ENCODE results near the gene PGM1. TPM values are rescaled to one million over a fixed set of nuclear protein-coding genes. Genes with fewer than 3 reads are reported as not detected.

Gene PGM1
- total RNA-seq, 1 experiment from 2014 or later: 111 TPM

GRCh38 chr1:63669151-63669961 is 76.1 kb downstream of the PGM1 start:
- no peak for ATAC-seq
- CTCF ChIA-PET: interaction anchor here (1.1 to 2.1 kb wide), 4 partner anchors 23 to 495 kb away, joined by 3 to 5 read pairs (median 4); no protein-coding TSS in a partner anchor
- Mint-ChIP-seq H3K4me1 (peaks cover 9% of the 10 kb centered on the region), H3K27me3 (ENCODE audit: low read depth) (0 out of 2 replicates have a peak, but pooled peaks cover 3% of the 10 kb centered on the region), H3K27ac (no peak overlapping the region), H3K4me3 (no peak overlapping the region), H3K36me3 (peaks cover 14% of the 10 kb centered on the region), H3K9me3 (peaks cover 17% of the 10 kb centered on the region)
- no peak for DNase-seq (ENCODE audit: low spot score)
- TF ChIP-seq FOXJ3 (CRISPR knock-in tag; IDR thresholded peaks at IDR 0.05; ENCODE audit: borderline replicate concordance) (no peak), ETV6 (CRISPR knock-in tag; IDR thresholded peaks at IDR 0.05) (no peak), ZNF138 (CRISPR knock-in tag; conservative IDR thresholded peaks at IDR 0.05) (no peak), SMAD4 (CRISPR knock-in tag; IDR thresholded peaks at IDR 0.05) (no peak), NFATC4 (CRISPR knock-in tag; IDR thresholded peaks at IDR 0.05) (no peak), PREB (CRISPR knock-in tag; IDR thresholded peaks at IDR 0.05; ENCODE audit: borderline replicate concordance) (no peak), FOXP1 (CRISPR knock-in tag; IDR thresholded peaks at IDR 0.05; ENCODE audit: borderline replicate concordance) (no peak), HMGA2 (CRISPR knock-in tag; IDR thresholded peaks at IDR 0.05) (no peak), SMAD3 (CRISPR knock-in tag; IDR thresholded peaks at IDR 0.05; ENCODE audit: borderline replicate concordance) (no peak)
- TF ChIP-seq, protein P1, sequence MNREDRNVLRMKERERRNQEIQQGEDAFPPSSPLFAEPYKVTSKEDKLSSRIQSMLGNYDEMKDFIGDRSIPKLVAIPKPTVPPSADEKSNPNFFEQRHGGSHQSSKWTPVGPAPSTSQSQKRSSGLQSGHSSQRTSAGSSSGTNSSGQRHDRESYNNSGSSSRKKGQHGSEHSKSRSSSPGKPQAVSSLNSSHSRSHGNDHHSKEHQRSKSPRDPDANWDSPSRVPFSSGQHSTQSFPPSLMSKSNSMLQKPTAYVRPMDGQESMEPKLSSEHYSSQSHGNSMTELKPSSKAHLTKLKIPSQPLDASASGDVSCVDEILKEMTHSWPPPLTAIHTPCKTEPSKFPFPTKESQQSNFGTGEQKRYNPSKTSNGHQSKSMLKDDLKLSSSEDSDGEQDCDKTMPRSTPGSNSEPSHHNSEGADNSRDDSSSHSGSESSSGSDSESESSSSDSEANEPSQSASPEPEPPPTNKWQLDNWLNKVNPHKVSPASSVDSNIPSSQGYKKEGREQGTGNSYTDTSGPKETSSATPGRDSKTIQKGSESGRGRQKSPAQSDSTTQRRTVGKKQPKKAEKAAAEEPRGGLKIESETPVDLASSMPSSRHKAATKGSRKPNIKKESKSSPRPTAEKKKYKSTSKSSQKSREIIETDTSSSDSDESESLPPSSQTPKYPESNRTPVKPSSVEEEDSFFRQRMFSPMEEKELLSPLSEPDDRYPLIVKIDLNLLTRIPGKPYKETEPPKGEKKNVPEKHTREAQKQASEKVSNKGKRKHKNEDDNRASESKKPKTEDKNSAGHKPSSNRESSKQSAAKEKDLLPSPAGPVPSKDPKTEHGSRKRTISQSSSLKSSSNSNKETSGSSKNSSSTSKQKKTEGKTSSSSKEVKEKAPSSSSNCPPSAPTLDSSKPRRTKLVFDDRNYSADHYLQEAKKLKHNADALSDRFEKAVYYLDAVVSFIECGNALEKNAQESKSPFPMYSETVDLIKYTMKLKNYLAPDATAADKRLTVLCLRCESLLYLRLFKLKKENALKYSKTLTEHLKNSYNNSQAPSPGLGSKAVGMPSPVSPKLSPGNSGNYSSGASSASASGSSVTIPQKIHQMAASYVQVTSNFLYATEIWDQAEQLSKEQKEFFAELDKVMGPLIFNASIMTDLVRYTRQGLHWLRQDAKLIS (CRISPR knock-in tag; IDR thresholded peaks at IDR 0.05; ENCODE audit: borderline replicate concordance): no peak
- TF ChIP-seq, protein P2, sequence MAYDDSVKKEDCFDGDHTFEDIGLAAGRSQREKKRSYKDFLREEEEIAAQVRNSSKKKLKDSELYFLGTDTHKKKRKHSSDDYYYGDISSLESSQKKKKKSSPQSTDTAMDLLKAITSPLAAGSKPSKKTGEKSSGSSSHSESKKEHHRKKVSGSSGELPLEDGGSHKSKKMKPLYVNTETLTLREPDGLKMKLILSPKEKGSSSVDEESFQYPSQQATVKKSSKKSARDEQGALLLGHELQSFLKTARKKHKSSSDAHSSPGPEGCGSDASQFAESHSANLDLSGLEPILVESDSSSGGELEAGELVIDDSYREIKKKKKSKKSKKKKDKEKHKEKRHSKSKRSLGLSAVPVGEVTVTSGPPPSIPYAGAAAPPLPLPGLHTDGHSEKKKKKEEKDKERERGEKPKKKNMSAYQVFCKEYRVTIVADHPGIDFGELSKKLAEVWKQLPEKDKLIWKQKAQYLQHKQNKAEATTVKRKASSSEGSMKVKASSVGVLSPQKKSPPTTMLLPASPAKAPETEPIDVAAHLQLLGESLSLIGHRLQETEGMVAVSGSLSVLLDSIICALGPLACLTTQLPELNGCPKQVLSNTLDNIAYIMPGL (CRISPR knock-in tag; IDR thresholded peaks at IDR 0.05): no peak
- POLR2A ChIA-PET: no interaction called here

DNA sequence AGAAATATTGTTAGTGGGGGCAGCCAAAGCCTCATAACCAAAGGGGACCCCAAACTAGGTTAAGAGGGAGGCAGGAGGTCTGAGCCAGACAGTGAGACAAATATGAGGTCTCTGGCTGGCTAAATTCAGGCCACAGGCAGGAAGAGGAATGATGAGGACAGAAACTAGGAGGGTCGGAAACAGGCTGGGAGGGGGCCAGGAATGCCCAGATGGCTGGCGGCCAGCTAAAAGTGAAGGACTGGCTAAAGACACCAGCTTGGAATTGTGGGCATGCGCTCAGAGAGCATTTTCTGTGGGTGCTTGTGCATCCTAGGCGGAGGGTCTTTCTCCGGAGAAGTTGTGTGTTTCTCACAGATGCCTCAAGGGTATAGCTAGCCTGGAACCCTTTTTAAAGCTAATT is 77.0 kb downstream of the PGM1 start:
- Mint-ChIP-seq H3K4me3 (no peak overlapping the region), H3K9me3 (peaks cover 9% of the 10 kb centered on the region), H3K4me1 (peaks cover 17% of the 10 kb centered on the region), H3K27ac (no peak overlapping the region), H3K36me3 (peaks cover 6% of the 10 kb centered on the region), H3K27me3 (ENCODE audit: low read depth) (0 out of 2 replicates have a peak, but pooled peaks cover 3% of the 10 kb centered on the region)
- ATAC-seq (no peak), DNase-seq (ENCODE audit: low spot score) (no peak)
- ChIA-PET CTCF (interaction anchor here (0.5 to 1.3 kb wide), 5 partner anchors 22 to 629 kb away, joined by 3 to 5 read pairs (median 3); no protein-coding TSS in a partner anchor), POLR2A (no interaction called here)
- TF ChIP-seq ZNF138 (CRISPR knock-in tag; conservative IDR thresholded peaks at IDR 0.05) (no peak), NR2C2 (CRISPR knock-in tag; IDR thresholded peaks at IDR 0.05) (no peak), NFATC4 (CRISPR knock-in tag; IDR thresholded peaks at IDR 0.05) (no peak), EMX1 (CRISPR knock-in tag; IDR thresholded peaks at IDR 0.05) (no peak), ZNF263 (CRISPR knock-in tag; IDR thresholded peaks at IDR 0.05; ENCODE audit: low read depth) (no peak)
- TF ChIP-seq, protein P3, sequence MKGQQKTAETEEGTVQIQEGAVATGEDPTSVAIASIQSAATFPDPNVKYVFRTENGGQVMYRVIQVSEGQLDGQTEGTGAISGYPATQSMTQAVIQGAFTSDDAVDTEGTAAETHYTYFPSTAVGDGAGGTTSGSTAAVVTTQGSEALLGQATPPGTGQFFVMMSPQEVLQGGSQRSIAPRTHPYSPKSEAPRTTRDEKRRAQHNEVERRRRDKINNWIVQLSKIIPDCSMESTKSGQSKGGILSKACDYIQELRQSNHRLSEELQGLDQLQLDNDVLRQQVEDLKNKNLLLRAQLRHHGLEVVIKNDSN (CRISPR knock-in tag; IDR thresholded peaks at IDR 0.05): no peak
- TF ChIP-seq, protein P4, sequence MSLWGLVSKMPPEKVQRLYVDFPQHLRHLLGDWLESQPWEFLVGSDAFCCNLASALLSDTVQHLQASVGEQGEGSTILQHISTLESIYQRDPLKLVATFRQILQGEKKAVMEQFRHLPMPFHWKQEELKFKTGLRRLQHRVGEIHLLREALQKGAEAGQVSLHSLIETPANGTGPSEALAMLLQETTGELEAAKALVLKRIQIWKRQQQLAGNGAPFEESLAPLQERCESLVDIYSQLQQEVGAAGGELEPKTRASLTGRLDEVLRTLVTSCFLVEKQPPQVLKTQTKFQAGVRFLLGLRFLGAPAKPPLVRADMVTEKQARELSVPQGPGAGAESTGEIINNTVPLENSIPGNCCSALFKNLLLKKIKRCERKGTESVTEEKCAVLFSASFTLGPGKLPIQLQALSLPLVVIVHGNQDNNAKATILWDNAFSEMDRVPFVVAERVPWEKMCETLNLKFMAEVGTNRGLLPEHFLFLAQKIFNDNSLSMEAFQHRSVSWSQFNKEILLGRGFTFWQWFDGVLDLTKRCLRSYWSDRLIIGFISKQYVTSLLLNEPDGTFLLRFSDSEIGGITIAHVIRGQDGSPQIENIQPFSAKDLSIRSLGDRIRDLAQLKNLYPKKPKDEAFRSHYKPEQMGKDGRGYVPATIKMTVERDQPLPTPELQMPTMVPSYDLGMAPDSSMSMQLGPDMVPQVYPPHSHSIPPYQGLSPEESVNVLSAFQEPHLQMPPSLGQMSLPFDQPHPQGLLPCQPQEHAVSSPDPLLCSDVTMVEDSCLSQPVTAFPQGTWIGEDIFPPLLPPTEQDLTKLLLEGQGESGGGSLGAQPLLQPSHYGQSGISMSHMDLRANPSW (CRISPR knock-in tag; conservative IDR thresholded peaks at IDR 0.05; ENCODE audit: low read depth): no peak
- TF ChIP-seq, protein P2 (CRISPR knock-in tag; IDR thresholded peaks at IDR 0.05): no peak
- TF ChIP-seq, protein P5, sequence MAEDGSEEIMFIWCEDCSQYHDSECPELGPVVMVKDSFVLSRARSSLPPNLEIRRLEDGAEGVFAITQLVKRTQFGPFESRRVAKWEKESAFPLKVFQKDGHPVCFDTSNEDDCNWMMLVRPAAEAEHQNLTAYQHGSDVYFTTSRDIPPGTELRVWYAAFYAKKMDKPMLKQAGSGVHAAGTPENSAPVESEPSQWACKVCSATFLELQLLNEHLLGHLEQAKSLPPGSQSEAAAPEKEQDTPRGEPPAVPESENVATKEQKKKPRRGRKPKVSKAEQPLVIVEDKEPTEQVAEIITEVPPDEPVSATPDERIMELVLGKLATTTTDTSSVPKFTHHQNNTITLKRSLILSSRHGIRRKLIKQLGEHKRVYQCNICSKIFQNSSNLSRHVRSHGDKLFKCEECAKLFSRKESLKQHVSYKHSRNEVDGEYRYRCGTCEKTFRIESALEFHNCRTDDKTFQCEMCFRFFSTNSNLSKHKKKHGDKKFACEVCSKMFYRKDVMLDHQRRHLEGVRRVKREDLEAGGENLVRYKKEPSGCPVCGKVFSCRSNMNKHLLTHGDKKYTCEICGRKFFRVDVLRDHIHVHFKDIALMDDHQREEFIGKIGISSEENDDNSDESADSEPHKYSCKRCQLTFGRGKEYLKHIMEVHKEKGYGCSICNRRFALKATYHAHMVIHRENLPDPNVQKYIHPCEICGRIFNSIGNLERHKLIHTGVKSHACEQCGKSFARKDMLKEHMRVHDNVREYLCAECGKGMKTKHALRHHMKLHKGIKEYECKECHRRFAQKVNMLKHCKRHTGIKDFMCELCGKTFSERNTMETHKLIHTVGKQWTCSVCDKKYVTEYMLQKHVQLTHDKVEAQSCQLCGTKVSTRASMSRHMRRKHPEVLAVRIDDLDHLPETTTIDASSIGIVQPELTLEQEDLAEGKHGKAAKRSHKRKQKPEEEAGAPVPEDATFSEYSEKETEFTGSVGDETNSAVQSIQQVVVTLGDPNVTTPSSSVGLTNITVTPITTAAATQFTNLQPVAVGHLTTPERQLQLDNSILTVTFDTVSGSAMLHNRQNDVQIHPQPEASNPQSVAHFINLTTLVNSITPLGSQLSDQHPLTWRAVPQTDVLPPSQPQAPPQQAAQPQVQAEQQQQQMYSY (CRISPR knock-in tag; IDR thresholded peaks at IDR 0.05): no peak

Measured in WTC11 (cell line).